GM21423 (cell line): ENCODE results near the gene B4GALT6.

Experiments used
- ATAC-seq: cut with Tn5 transposase; IDR thresholded peaks from one replicate; pipeline ENCODE4 v1.9.1; 2021; ENCODE audit warnings: mild to moderate bottlenecking, moderate library complexity; ENCODE audit not compliant: unreplicated experiment

B4GALT6 gene

DNA sequence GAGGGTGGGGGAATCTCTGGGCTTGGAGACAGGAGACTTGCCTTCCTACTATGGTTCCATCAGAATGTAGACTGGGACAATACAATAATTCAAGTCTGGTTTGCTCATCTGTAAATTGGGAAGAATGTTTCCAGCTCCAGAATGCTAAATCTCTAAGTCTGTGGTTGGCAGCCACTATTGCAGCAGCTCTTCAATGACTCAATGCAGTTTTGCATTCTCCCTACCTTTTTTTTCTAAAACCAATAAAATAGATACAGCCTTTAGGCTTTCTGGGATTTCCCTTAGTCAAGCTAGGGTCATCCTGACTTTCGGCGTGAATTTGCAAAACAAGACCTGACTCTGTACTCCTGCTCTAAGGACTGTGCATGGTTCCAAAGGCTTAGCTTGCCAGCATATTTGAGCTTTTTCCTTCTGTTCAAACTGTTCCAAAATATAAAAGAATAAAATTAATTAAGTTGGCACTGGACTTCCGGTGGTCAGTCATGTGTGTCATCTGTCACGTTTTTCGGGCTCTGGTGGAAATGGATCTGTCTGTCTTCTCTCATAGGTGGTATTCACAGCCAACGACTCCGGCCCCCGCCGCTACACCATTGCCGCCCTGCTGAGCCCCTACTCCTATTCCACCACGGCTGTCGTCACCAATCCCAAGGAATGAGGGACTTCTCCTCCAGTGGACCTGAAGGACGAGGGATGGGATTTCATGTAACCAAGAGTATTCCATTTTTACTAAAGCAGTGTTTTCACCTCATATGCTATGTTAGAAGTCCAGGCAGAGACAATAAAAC lies 86.2 kb downstream of the B4GALT6 start:
- no peak for ATAC-seq

GRCh38 chr18:31596081-31596872 lies 88.1 kb downstream of the B4GALT6 start:
- no peak for ATAC-seq

DNA sequence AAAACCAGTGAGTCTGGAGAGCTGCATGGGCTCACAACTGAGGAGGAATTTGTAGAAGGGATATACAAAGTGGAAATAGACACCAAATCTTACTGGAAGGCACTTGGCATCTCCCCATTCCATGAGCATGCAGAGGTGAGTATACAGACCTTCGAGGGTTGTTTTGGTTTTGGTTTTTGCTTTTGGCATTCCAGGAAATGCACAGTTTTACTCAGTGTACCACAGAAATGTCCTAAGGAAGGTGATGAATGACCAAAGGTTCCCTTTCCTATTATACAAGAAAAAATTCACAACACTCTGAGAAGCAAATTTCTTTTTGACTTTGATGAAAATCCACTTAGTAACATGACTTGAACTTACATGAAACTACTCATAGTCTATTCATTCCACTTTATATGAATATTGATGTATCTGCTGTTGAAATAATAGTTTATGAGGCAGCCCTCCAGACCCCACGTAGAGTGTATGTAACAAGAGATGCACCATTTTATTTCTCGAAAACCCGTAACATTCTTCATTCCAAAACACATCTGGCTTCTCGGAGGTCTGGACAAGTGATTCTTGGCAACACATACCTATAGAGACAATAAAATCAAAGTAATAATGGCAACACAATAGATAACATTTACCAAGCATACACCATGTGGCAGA lies 89.1 kb downstream of the B4GALT6 start:
- no peak for ATAC-seq

DNA sequence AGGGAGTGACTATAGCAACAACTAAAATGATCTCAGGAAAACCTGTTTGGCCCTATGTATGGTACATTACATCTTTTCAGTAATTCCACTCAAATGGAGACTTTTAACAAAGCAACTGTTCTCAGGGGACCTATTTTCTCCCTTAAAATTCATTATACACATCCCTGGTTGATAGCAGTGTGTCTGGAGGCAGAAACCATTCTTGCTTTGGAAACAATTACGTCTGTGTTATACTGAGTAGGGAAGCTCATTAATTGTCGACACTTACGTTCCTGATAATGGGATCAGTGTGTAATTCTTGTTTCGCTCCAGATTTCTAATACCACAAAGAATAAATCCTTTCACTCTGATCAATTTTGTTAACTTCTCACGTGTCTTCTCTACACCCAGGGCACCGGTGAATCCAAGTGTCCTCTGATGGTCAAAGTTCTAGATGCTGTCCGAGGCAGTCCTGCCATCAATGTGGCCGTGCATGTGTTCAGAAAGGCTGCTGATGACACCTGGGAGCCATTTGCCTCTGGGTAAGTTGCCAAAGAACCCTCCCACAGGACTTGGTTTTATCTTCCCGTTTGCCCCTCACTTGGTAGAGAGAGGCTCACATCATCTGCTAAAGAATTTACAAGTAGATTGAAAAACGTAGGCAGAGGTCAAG lies 91.7 kb downstream of the B4GALT6 start:
- ATAC-seq: no peak

DNA sequence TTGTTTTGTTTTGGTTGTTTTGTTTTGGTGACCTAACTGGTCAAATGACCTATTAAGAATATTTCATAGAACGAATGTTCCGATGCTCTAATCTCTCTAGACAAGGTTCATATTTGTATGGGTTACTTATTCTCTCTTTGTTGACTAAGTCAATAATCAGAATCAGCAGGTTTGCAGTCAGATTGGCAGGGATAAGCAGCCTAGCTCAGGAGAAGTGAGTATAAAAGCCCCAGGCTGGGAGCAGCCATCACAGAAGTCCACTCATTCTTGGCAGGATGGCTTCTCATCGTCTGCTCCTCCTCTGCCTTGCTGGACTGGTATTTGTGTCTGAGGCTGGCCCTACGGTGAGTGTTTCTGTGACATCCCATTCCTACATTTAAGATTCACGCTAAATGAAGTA lies 92.8 kb downstream of the B4GALT6 start, which contains the start of gene TTR:
TSS of gene TTR (plus strand) at position 250 of the 400 bp plus-strand sequence. CDS start at position 276, 26 bp downstream.
- ATAC-seq: no peak

- ATAC-seq: no peak
These were observed 93.3 kb downstream of the B4GALT6 start for GRCh38 chr18:31591113-31591512.

- ATAC-seq: no peak
These were observed 93.8 kb downstream of the B4GALT6 start for GRCh38 chr18:31590570-31590969.

DNA sequence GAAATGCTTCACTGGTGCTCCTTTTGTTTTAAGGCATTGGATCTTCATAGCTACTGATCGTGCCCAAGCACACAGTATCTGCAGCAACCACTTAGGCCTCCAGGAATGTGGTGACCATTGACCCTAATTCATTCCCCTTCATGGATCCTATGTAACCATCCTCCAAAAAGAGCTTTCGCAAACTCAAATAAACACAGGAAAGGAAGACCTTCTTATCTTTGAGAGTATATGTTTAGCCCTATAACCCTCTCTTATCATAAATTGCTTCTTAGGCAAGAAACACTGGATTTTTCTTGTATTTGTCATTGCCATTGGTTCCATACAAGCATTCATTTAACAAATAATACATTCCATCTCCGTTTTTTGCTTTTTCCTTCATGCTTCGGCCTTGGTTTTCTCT lies 96.9 kb downstream of the B4GALT6 start:
- ATAC-seq: no peak

GRCh38 chr18:31586616-31587015 lies 97.8 kb downstream of the B4GALT6 start:
- ATAC-seq: no peak

DNA sequence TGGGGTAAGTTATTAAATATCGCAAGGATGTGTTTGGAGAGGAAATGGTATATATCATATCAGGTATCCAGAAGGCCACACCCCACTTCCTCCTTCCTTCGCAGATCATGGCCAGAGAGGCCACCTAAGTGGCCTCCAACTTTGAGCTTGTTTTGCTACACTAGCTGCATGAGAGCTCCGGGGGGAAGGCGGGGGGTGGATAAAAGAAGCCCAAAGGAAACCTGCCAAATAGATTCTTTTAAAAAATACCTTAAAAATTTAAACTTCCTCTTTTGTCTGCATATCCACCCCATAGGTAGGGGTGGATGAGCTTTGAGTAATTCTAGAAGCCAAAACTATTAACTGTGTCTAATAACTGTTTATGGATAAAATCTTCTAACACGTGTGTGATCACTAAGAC lies 98.4 kb downstream of the B4GALT6 start:
- no peak for ATAC-seq

DNA sequence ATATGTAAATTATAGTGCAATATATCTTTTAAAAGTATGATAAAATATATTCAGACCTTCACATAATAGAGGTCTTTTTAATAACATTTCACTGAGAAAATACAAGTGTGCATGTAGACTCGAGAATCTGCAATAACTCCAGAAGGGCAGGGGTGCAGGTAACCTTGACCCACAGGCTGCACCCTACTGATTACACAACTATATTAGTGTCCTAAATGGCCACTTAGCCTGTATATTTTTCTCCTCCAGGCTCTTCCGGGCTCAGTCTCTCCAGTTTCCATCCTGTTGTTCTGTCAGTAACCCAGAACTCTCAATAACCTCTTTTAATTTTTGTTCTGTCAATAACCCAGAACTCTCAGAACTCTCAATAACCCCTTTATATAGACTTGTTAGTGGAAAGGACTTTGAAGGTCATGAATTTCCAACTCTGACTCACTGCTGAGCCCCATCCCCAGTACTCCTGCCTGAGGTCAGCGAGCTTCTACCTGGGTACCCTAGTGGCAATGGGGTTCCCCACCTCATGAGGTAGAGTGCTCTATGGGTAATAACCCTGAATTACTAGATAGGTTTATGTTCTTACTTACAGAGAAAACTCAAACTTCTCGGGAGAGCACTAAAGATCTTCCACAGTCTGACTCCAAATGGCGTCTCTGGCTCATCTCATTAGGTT lies 101.1 kb downstream of the B4GALT6 start:
- ATAC-seq: no peak

DNA sequence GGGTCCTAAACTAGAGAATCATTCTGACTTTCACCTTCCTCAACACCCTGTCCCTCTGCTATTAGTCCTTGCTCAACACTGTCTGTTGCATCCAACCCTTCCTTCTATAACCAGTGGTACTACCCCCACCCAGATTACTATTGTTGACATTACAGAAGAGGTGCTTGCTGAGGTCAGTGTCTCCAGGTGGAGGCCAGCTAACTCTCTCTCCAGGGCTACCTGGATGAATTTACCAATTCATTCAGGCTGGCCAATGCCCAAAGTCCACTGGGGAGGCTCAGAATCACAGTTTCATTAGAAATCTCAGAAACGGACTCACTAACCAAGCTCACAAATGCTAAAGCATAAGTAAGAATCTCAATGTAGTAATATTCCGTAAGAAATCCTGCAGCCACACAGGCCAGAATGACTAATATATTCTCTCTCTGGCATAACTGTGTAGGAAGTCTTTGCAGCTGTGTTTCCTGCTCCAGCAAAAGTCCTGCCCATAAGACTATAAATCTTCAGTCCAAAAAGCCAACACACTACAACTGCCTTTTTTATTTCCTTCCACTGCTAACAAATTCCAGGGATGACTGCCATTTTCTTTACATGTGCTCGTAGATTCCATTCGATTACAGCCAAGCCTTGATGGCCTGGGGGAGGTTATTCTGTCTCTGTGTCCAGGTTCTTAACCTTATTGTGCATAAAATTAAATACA lies 102.7 kb downstream of the B4GALT6 start:
- ATAC-seq: no peak

DNA sequence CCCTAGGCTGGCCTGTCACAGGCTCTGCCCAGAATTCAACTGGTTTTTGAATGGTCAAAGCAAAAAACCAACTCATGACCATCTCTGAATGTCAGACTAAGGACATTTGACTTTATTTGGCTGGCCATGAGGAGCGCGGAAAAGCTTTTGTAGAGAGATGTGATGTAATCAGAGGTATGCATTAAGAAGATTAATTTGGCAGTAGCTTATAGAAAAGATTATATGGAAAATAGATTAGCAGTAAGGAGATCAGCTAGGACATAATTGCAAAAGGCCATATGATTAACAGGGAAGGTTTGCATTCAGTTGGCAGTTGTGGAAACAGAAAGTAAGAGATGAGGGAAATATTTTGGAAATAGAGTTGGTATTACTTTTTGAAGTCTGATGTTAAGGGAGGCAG lies 105.0 kb downstream of the B4GALT6 start:
- no peak for ATAC-seq

DNA sequence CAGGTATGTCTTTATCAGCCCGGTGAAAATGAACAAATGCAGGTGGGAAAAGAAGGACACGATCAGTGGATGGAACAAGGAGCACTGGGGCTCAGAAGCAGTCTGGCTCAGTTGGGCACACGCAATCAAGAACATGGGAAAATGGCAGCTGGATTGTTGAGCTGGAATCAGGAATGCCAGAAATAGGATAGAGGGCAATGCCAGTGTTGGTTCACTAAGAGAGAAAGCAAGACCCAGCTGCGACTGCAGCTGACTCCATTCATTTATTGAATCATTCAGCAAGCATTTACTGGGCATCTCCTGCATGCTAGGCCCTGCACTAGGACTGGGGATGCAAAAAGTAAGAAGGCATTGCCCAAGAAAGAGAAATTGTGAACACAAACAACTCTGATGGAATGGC lies 106.3 kb downstream of the B4GALT6 start:
- ATAC-seq: no peak

- no peak for ATAC-seq
These were observed 107.2 kb downstream of the B4GALT6 start for GRCh38 chr18:31577195-31577594.

DNA sequence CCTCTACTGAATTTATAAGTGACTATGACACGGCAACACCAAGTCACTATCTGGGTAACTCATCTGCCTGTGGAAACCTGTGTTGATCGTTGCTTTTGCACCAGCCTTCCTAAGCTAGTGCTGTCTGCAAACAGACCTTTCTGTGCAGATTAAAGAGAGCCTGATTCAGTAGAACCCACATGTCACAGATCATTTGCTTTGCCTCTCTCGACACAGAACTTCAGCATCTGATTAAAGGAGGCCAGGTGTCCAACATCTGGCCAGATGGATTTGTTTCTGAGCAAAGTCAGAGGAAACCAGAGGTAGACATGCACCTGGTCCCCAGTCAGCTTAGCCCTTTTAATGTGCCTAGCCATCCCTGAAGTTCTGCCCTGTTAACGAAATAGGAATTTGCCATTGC lies 107.7 kb downstream of the B4GALT6 start:
- ATAC-seq: no peak

DNA sequence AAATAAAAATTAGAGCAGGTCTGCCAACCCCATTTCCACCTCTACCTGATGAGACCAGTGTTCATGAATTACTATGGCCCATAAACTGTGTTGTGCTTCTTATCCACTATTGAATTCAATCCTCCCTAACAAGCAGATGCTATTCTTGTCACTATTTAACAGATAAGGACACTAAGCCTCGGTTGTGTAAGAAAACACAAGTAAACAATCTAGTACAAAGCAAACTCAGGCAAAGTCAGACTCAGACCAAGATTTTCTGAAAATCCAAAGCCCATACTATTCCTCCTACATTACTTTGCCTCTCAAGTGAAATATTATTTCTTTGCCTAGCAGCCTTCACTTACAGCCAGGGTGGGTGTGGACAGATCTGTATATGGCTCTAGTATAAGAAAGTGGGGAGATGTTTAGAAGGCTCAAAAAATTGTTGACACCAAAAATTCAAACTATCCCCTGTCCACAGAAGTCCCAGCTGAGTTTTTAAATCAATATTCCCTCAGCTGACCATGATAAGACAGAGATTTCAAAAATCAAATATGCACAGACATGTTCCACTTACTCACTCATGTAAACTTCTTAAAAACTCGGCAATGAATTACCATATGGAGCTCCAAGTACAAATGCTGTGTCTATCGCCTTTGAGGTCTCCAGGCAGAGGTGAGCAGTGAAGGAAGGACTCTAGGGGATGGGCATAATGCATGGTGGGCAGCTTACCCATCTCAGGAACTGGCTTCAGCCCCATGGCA lies 108.7 kb downstream of the B4GALT6 start:
- ATAC-seq: no peak

DNA sequence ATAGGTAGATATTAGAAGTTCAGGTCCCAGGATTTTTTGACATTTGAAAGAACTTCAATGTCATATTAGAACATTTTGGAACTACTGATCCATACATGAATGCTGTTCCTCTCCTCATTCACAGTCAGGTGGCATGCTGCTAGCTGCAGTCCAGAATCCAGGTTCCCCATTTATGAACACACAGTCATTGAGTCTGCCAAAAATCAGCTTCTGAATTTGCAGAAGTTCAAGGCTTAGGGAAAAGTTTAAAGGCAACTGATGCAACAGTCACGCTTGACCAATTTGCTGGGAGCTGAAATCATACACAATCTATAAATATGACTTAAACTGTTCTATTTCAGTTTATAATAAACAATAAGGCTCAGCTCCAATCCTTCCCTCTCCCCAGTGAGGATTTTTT lies 110.0 kb downstream of the B4GALT6 start:
- no peak for ATAC-seq
